ENCODE data around the gene ARMC3.
"Not testable (repeated sequence)": the region's sequence is repeated elsewhere in the genome, so short reads cannot be mapped to it uniquely, and the experiment has no call there.

The ARMC3 gene

DNA sequence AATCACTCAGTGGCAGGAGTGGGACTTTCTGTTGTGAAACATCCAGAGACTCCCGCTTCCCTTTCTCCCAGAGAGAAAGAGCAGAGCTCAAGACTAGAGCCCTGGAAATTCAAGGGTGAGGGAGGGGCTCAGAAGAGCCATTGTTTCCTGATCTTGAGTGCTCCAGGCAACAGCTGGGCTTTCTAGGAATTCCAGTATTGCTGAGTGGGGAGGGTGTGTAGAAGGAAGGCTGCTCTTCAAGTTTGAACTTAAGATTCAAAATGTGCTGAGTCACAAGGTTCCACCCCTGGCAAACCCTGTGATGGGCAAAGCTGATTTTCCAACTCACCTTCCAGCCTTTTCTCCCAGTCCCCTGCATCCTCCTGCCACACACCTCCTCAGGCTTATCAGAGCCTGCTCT, 125.2 kb downstream of the ARMC3 start:
- no peak for DNase-seq

DNA sequence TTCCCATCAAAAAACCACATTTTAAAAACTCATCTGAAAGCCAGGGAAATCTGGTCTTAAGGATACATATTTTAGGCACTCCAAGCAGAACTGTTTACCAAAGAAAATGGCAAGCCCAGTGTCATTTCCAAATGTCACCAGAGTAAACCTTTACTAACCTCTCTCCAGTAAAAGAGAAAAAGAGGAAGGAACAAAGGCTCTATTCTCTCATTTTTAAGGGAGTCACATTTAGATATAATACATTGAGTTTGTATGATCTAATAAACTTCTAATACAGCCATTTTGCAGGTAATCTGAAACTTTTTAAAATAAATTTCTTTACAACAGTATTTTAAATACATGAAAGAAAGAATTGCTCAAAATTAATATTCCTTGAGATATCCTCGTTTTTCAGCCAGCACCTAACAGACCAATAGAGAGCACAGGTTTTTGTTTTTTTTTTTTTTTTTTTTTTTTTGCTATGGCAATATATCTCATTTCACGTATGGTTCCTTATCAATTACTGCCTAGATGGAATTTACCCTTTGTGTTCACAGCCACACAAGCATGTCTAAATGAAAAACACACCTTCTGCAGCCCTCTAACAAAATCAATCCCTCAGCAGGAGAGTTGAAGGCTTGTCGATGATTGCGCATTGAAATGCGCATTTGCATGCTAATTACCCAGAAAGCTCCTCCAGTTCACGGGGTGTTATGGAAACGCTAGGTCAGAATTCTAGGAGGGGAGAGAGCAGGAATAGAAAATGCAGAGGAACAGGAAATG, 127.8 kb downstream of the ARMC3 start:
- no peak for DNase-seq

DNA sequence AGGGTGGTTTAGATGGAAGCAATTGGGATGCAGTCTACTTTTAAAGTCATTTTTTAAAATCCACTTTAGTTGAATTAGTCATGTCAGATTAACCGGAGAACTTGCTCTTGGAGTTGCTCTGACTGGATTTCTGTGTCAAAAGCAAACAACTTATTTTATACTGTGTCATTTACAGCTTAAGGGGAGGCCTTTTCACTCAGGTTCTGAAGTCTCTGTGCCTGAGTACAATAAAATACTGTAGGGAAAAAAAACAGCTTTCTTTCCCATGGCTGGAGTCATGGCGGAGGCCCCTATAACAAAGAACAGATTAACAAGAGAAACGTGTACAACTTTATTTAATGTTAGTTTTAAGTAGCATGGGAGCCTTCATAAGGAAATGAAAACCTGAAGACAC, 128.3 kb downstream of the ARMC3 start:
- no peak for DNase-seq

DNA sequence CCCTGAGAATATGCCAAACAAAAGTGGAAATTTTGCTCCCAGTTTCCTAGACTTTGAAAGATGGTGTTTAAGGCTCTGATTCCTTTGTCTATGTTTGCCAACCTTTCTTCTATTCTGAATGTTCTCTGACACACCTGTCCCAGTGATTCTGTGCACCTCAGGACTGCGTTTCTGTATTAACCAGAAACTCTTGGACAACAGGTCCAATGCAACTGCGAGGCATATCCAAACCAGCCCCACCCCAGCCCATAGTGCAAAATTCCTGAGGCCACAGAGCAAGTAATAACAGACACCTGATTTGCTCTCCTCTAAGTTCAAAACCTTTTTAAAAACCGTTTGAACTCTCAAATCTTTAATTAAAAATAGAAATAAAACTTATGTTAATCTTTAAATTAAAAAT, 130.5 kb downstream of the ARMC3 start:
- no peak for DNase-seq

DNA sequence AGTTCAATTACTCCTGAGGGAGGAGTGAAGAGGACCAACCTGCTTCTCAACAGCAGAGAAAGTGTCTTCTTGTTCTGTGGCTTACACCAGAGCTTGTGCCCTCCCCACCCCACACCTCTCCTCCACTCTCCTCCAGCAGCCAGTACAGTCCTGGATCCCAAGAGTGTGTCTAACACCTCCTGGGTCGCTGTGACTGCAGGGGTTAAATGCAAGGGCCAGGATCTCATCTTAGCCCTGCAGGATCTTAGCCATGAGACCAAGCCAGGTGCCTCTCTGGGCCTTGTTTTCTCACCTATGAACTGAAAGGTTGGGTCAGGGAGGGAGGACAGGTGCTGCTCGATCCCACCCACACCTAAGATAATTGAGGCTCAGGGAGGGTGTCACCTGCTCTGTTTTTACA, 133.1 kb downstream of the ARMC3 start:
- no peak for DNase-seq

DNA sequence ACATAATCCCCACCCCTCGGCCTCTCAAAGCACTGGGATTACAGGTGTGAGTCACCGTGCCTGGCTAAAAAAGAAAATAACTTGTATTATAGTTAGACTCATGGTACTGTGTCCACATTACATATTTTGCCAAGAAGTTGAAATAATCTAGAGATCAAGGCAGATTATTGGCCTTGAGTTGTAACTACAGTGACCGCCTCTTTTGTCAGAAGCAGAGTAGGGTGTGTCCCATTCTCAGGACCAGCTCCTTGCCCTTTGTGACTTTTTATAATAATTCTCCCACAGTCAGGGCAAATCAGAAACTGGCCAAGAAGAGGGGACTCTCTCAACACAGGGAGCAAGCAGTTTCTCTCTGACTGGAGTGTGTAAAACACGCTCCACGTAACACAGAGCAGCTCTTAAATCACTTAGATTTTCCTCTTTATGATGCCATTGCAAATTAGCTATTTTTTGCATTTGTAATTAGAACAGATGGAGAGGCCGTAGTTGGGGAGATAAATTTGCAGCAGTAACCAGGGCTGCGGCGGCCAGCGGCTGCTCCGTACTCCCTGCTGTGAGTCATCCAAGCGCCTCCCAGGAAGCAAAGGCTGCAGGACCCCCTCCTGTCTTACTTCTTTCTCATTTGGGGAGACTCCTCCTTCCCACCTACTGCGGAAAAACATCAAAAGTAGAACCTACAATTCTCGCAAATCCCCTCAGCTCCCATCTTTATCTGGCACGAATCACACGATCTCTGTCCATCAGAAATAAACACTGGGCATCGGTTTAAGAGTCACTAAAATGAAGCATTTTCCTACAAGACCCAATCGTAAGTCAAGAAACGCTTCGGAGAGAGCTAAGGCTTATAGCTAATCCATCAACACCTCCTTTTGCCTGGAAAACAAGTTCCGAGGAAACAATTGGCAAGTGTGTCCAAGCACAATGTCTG, 135.5 kb downstream of the ARMC3 start:
- no peak for DNase-seq

DNA sequence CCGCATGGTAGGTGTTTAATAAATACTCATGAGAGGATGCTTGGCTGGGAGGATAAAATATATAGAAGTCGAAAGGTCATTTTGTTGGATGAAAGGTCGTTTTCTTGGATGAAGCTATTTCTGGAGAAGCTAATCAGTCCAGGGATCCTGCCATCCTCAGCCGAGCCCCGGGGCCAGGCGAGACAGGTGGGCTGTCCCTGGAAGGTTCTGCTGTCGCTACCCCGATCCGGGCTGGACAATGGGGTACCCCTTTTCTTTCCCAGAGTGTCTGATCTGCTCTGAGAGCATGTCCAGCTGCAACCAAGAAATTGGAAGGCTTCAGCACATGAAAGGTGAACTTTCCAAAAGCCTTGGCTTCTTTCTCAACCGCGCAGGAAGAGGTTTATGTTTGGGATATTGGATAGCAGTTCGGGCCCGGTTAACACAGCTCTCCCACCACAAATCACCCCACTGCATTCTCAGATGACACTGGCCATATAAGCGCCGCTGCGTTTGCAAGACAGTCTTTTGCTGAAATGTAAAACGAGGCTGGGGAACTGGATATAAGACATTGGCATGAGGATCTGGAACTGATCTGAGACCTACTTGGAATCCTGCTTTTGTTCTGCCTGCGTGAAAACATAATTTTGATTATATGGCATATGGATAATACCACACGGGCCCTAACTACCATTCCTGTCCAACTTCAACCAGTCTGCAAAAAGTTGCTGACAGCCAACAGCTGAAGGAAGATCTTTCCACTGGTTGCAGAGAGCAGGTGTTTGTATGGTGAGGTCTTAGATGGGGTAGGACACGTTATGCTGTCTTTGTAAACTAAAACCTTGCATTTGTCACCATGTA, 136.3 kb downstream of the ARMC3 start:
- DNase-seq: no peak

DNA sequence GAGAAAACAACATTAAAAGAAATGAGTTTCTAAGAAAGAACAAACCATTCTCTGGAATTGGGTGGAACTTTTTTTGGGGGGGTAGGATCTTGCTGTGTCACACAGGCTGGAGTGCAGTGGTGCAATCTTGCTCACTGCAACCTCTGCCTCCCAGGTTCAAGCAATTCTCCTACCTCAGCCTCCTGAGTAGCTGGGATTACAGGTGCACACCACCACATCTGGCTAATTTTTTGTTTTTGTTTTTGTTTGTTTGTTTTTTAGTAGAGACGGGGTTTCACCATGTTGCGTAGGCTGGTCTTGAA, 136.9 kb downstream of the ARMC3 start:
- DNase-seq: not testable (repeated sequence)

DNA sequence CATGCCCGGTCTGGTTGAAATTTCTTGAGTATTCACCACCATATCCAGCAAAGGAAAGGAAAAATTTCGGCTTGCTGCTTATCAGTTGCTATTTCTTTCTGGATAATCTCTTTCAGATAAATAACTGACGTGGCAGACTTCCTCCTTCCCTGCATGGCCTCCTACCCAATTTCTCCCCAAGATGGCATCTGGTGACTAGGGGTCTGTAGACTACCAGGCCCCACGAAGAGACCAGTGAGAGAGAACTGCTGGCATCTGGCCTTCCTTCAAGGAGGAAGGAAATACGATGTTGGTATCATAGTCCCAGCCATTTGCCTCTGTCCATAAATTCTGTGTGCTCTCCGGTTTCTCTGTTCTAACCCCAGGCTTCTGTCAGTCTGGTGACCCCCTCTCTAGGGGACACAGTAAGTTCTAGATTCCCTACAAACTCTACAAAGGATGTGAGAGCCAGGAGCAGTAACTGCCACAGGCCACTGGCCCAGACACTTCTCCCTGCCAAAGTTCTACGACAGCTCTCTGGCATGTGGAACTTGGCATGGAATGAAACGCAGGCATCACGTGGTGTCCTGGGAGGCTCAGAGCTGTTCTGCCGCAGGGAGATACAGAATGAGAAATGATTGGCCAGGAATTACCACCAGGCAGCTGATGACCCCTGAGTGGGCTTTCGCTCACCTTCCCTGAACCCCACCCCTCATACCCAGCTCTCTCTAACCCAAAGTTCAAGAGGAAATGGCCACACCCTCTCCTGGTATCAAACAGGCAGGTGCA, 137.5 kb downstream of the ARMC3 start:
- peak; percentile 45 for DNase-seq

DNA sequence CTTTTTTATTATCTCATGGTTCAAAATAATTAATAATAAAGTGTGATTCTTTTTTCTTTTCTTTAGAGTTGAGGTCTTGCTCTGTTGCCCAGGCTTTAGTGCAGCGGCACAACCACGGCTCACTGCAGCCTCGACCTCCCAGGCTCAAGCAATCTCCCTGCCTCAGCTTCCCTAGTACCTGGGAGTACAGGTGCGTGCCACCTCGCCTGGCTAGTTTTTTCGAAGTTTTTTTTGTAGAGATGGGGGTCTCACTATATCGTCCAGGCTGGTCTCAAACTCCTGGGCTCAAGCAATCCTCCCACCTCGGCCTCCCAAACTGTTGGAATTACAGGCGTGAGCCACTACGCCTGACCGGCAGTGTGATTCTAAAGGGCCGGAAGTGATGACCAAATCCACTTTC, 139.5 kb downstream of the ARMC3 start:
- DNase-seq: no peak

DNA sequence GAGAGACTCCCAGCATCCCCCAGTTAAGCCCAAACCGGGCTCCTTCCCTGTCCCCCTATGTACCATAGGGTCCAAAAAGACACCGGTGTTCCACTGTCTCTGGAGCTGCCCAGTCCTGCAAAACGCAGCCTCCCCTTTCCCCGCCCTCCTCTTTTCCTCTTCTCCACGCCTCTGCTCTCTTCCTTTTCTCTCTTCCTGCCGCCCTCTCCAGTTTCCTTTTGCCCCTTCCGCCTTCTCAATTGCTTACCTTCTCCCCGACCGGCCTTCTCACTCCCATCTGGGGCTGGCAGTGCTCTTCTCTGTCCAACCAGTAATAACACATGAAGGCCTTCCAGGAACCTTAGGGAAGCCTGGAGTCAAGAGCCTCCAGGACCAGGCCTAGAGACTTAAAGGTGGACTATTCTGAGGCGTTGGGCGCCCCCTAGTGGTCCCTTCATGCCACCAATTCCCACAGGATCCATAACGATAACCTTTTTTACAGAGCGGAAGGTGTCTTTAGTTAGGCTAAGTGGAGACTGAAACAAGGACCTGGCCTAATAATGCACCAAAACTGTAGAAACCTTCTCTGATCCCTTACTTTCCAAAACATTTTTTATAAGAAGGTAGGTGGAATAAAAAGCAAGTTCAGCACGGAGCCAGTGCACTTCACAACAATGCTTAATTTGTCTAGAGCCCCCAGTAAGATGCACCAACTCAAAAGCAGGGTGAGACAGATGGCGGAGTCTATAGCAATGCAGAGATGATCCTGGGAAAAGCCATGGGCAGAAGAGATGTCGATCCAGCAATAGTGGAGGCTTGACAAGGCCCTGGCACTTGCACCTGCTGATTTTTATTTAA, 140.3 kb downstream of the ARMC3 start:
- DNase-seq: peak; percentile 54

DNA sequence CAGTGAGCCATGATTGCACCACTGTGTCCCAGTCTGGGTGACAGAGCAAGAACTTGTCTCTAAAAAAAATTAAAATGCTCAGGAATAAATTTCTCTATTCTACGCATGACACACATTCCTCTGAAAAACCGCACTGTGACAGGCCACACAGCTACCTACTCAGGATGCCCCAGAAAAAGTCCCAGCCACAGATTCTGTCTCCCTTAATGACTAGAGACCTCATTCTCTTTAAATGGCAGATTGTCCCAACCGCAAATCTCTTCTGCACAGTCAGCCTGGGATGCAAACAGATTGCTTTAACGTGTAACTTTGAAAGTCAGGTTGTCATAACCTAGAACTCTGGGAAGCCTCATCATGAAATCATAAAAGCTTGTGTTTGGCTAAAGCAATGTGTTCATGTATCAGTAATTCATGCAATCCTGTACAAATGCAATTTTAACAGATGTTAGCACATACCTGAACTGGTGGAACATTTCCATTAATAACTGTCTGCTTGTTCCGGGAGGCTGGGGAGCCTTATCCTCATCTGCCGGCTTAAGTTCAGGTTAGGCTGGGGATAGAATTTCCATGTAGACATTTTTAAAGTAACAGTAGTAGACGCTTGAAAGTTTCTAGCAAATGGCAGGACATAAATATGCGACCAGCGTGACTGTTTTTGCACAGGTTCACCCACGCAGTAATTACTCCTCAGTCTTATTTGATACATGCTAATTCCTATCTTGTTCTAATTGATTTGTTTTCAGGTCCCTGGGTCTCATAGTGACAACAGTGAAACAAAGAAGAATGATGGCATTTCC, 141.4 kb downstream of the ARMC3 start:
- no peak for DNase-seq

DNA sequence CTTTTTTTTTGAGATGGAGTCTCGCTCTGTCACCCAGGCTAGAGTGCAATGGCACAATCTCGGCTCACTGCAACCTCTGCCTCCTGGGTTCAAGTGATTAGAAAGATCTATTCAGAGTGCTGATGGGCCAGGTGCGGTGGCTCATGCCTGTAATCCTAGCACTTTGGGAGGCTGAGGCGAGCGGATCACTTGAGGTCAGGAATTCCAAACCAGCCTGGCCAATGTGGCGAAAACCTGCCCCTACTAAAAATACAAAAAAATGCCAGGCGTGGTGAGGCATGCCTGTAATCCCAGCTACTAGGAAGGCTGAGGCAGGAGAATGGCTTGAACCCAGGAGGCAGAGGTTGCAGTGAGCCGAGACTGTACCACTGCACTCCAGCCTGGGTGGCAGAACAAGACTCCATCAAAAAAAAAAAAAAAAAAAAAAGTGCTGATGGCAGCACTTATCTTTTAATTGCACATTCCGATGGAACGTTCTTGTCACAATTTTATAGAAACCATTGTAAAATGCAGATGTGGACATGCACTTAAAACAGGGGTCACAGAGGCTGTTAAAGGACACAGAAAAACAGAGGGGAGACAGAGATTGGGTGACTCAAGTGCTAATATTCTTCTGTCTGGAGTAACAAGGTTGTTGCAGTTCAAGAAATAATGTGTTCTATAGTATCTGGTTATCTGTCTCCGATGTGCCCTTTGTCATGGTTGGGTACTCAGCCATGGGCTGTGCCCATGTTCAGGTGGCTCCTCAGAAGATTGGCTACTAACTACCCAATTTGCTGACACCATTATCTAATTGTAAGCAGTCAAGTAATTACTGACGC, 142.4 kb downstream of the ARMC3 start:
- DNase-seq: not testable (repeated sequence)

DNA sequence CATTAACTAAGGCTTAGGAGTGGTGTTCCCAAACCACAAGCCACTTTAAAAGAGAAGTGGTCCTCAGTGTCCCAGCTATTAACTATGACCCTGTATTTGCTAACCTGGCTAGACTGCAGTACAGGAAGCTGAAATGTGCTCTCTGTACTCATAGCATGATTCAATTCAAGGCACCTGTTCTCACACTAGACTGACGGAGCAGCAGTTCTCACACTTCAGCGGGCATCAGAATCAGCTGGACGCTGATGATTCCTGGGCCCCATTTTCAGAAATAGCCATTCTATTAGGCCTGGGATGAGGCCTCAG, 143.0 kb downstream of the ARMC3 start:
- DNase-seq: no peak

DNA sequence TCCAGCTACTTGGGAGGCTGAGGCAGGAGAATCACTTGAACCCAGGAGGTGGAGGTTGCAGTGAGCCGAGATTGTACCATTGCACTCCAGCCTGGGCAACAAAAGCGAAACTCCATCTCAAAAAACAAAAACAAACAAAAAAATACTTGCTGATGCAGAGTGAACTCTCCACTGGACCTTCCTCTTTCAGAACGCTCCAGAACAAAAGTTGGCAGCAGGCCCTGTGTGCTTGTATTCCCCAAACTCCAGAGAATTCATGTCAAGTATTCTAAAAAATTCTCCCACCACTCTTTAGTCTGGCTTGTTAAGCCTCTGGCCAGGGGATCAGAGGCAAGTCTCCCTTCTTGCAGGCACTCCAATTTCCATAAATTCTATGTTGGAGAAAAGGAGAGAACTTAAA, 144.7 kb downstream of the ARMC3 start:
- not testable (repeated sequence) for DNase-seq

DNA sequence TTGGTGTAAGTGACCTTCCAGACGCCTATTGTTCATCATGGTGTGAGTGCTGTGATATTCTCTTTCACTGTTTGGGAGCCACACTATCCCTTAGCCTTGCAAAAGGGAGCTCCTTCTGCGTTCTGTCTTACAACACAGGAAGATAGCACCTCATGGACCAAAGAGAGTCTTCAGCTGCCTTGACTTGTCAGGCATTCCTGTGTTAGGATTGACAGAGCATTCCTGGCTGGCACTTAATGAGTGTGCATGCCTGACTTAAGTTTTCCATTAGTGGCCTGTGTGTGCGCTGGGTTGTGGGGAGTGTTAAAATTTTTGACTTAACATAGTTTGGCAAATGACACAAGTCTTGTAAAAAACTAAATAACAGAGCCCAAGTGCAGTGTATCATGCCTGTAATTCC, 145.7 kb downstream of the ARMC3 start:
- no peak for DNase-seq

DNA sequence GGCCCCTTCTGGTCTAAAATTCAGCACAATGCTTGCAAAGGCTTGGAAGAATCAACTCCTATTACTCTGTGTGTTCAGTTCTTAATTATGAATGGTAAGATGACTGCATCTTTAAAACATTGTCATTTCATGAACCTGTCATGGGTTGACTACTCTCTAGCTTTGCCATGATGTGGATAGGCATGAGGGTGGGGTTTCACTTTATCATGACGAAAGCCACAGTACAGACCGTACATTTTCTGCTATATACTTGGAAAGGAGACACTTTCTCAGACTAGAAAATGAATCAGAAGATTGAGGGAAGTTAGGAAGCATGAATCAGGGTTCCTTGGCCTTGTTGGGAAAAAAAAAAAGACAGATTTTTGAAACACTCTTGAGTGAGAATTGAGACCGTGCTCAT, 147.8 kb downstream of the ARMC3 start:
- no peak for DNase-seq

DNA sequence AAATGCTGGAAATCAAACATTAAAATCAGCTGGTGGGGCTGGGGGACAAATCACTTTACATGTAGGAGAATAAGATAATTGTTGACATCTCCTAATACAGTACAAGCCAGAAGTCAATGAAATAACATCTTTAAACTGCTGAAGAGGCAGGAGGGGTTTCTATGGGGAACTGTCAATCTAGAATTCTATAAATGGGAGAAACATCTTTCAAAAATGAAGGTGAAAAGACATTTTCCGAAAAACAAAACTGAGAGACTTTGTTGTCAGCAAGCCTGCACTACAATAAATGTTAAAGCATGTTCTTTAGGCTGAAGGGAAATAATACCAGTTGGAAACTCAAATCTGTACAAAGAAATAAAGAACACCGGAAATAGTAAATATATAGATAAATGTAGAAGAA, 150.3 kb downstream of the ARMC3 start:
- DNase-seq: no peak

DNA sequence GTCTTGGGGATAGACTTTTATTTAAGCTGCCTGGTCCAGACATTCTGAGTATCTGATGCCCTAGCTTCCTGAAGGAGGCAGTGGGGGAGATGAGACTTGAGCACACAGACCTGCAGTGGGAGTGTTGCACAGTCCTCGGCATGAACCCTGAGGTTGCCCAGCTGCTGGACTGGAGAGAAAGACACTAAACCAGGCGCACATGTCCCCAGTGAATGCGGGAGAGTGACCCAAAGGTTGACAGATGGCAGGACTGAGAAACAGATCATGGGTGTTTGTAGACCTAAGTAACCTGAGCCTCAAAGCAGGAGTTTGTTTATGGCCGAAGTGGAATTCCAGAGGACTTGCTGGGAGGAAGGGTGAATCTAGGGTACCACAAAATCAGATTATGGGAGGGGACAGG, 151.8 kb downstream of the ARMC3 start:
- no peak for DNase-seq

DNA sequence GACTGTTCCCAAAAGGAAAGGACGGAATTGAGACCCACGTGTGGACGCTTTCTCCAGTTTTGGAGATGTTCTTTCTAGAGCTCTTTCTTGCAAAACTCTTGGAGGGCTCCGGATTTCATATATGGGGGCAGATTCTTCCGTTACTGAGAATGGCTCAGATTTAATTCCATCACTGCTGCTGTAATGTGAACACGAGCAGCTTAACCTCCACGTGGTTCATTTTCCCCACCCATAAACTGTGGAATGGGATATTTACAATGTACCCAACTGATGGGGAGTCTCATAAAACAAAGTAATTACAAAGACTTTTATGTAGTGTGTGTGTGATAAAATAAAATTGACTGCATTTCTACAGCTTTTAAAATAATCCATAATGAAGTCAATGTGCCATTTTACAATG, 152.4 kb downstream of the ARMC3 start:
- DNase-seq: no peak
